Stimulated activated CD4-positive, alpha-beta T cell treated with anti-CD3 and anti-CD28 coated beads, Interleukin-4, amount 100 ng/mL, for 48 hours (primary cell): ENCODE measurements around the gene SPDL1.
A peak's percentile ranks its signal among the peaks of the same experiment; 100 is the strongest.

Source experiments
- DNase-seq, 2 donors: peaks; one replicate each; pipeline ENCODE4 v3.0.0-alpha.2; 2020; ENCODE audit warnings: low read depth in 2 of 2

Gene SPDL1

DNA sequence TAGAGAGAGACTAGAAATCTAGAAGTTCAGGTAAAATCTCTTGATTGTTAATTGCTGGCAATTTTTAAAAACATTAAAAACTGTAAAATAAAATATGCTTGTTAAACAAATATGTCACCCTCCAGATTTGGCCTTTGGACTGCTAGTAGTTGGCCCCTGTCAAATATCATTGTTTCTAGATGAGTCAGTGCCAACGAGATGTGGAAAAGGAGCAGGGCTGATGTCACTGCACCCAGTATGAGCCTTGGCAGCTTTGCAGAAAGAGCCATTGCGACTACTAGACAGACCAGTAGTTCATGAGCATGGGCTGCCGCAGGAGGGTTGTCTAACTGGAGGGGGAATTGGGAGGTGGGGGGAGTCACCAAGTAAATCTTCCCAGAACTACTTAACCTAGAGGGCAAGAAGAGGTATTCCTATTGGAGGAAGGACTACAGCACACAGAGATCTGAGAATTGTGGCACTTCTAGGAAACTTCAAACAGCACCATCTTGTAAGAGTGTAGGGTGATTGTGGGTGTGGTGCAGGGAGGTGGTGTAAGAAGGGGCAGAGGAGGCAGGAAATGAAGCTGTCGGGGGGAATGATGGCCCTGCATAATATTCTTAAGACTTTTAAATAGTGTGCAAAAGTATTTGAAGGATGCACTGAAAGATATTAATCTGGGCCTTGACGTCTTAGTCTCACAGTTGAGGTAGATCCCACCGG, 46.4 kb downstream of the SPDL1 start:
- DNase-seq: no peak

DNA sequence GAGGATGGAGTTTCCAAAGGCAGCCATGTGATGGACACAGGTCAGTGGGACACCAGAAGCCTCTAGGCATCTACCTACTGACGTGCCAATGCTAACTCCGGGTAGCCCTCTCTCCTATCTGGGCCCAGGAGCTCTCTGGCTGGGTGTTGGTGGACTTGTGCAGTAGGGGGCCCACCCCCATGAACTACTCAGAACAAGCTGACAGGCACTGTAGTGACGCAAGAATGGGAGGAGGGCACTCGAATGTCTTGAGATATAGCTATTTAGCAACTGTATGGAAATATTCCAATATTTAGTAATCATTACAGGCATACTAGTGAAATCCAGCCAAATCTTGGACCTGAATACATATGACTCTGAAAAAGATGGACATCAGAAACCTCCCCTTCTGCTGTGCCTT, 47.8 kb downstream of the SPDL1 start:
- DNase-seq: no peak

DNA sequence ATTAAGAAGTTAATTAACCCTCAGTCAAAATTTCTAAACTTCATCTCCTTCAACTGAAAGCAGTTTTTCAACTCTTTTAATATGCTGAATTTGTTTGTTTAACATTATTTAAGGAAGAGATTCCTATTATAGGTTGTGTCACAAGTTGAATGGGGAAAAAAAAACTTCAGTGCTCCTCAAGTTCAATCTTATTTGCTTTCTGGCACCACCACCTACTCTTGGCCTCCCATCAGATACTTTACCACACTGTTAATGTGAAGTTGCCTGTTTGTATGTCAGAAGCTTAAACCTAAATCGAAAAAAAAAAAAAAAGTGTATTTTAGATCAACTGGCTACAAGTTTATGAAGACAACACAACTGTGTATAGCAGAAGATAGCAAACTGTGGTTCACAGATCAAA, 49.4 kb downstream of the SPDL1 start:
- DNase-seq: no peak

DNA sequence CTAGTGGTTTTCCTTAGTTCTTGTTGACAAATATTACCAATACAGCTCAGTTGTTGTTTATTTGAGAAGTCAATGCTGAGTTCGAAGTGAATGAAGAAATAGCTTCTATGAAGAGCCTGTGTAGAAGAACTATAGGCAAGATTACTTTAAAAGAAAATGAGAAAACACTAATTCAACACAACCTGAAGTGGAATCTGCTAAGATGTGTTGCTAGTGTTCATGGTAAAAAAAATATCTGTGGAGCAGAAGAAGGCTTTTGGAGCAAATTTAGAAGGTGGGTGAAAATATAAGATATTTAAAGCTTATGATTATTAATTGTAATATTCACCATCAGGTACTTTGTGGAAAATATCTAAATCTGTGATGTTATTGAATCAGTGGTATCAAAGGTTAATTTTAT, 51.0 kb downstream of the SPDL1 start:
- no peak for DNase-seq

DNA sequence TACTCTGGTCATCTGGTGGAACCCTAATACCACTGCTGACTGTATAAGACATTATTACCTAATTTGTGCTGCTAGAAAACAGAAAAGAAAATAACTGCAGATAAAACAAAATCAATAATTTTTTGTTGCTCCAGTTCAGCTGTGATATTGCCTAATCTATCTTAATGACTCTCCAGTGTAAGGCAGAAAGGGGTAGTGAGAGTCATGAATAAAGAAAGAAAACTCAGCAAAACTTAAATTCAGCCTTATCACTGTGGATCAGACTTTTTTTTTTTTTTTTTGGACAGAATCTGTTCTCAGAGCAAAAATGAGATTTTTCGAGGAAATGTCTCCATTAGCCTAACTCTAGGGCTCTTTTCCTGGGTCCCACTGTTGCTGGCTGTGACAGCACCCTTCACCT, 52.4 kb downstream of the SPDL1 start:
- no peak for DNase-seq

DNA sequence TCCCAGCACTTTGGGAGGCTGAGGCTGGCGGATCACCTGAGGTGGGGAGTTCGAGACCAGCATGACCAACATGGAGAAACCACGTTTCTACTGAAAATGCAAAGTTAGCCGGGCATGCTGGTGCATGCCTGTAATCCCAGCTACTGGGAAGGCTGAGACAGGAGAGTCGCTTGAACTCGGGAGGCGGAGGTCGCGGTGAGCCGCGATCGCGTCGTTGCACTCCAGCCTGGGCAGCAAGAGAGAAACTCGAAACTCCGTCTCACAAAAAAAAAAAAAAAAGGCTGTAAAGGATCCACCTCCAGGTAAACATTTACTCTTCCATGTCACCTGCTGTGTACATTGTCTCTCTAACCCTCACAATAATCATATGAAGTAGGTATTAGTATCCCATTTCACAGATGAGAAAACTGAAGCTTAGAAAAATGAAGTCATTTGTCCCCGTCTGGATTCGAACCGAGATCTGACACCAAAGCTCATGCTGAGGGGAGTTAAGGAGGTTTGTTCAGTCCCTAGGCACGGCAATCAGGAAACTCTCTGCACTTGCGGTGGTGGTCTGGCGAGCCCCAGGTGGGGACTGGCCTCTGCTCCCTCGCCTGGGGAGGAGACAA, 53.0 kb downstream of the SPDL1 start:
- DNase-seq: no peak

DNA sequence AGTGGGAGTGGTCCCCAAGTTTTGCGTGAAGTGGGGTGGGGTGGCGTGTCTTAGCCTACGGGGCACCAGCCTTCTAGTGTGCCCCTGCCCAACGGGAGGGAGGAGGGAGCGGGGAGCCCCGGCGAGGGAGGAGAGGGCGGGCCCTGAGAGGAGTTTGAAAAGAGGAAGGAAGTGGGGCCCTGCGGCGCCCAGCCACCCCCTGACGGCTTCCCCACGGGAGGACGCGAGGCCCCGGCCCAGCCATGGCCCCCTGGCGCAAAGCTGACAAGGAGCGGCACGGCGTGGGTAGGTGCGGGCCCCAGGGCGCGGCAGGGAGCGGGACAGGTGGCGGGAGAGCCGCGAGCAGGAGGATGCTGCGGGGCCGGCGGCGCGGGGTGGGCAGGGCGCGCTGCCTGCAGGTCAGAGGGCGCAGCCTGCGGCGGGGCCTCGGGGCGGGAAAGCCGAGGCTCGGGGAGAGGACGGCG, 53.5 kb downstream of the SPDL1 start, which contains the start of gene DOCK2:
Gene DOCK2, plus strand, starts transcription at position 191 of the 464 bp plus-strand sequence. Its CDS starts 52 bp downstream, at position 243.
- DNase-seq: peak; percentile 58 to 65

DNA sequence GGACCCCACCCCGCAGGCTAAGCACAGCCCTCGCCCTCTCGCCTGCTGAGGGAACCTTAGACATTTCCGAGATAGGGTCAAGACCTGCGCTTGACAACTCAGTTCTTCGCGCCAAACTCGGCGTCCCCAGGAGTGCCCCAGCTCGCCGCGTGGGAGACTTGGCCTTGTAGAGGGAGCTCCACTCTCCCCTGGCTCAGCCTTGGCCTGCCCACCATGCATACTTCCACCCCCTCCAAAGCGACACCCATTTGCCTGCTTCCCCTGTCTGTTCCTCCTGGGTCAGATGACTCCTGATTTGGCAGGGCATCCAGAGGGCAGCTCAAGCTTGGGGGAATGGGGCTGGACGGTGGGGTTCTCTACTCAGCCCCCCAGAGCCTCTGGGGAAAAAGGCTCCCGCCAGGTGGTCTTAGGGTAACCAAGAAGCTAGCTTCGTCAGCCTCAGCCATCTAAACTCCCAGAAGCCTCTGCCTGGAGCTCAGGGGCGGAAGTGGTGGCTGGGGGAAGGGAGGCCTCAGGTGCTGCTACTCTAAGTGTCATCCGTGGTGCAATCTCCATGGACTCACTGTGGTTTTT, 54.1 kb downstream of the SPDL1 start:
- DNase-seq: peak; percentile 58 to 72

DNA sequence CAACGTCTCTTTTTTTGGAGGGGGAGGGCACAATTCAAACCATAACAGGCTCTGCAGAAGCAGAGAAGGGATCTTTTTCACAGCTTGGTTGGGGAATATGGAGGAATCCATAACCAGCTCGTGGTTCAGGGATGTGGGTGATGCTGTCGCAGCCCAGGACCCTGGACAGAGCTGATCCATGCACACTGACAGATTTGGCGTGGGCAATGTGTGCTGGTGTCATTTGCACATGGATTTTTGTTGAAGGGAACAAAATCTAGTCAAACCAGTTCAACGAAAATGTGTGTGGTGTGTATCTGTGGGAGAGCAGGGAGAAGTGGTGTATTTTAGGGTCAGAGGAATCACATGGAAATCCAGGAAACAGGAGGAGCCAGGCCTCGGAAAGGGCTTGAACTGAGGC, 57.7 kb downstream of the SPDL1 start:
- DNase-seq: no peak

DNA sequence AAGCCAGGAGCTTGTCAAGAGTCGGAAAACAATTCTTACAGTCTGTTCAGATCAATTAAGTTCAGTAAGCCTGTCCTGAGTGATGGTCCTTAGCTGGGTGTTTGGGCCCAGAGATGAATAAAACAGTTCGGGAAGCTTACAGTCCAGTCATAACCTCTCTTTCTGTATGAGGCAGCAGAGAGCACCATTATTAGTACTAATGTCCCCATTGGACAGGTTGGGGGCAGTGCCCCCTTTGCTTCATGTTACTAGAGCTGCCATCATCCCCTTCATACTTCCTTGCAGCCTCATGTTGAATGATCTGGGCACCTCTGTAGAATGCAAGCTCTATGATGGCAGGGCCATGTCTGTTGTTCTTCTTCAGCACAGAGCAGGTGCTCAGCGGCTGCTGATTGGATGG, 63.3 kb downstream of the SPDL1 start:
- DNase-seq: no peak

DNA sequence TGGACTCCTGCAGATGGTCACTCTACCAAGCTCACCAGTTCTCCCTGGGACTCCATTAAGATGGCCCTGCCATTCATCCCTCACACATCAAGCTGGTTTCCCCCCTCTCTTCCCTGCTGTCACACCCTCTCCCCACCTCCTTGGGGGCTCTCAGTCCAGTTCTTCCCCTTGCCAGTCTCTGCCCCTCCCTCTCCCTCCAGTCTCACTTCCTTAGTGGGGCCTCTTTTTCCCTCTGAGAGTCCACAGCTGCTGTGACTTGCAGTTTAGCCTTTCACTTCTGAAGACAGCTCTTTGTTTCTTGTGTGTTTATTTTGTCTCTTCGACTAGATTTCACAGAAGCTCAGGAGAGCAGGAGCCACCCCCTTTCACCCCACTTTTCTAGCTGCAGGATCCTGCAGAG, 64.0 kb downstream of the SPDL1 start:
- no peak for DNase-seq

DNA sequence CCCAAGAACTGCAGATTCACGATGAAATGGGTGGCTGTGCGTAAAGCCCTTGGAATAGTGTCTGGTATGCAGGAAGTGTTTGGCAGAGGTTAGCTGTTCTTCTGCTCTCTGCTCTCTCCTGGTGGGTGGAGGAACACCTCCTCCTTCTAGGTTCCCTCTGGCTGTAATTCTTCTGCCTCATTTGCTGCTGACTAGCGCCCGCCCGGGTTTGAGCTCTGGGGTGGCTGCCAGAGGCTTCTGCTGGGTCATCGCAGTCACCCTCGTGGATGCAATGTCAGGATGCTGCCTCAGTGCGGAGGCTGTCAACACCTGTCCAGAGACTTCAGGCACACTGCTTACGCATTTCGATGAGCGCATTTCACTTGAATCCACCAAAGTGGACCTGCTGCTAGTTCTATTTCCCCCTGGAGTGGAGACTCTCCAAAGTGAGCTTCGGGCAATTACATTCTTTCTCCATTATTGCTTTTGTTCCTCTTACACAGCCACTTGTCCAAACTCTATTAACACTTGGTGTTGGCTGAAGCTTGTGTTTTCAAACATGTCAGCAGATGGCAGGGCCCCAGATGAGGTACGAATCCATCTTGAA, 65.2 kb downstream of the SPDL1 start:
- DNase-seq: no peak

DNA sequence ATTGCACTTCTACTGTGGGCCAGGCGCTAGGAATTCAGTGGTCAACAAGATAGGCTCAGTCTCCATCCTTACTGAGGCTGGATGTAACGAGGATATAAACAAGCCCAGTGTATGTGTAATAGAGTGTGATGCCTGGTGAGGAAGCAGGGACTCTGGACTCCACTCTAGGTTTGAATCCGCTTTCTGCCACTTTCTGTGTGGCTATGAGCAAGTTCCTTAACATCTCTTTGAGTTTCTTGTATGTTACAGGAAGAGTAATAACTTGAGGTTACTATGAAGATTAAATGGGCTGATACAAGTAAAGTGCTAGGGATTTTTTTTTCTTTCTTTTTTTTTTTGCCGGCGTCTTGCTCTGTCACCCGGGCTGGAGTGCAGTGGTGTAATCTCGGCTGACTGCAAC, 65.9 kb downstream of the SPDL1 start:
- DNase-seq: peak in 1 of 2 donors; percentile 32

DNA sequence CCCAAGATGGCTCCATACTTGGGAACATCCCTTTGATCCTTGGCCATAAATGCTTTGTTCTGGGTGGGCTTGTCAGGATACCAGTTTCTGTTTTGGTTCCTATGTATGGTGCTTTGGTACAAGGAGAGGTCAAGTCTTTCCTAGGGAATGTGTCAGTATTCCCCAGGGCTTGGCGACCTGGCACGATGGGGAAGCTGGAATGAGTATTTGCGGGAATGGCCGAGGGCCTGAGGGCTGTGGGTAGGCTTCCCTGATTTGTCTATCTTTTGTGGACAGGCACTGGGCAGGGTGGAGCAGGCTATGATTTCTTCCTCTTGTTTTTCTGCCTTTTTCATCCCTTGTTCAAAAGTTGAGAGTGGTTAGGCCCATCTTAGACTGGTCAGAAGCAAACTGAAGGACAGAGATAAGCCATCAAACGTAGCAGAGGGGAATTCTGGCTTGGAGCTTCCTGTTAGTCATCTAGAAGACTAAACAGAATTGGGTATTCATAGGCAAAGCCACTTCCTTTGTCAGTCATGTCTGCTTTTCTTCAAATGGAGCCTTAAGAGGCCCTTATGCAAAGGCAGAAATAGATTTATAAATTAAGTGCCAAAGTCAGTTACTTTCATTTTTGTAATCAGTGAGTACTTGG, 67.2 kb downstream of the SPDL1 start:
- DNase-seq: no peak

DNA sequence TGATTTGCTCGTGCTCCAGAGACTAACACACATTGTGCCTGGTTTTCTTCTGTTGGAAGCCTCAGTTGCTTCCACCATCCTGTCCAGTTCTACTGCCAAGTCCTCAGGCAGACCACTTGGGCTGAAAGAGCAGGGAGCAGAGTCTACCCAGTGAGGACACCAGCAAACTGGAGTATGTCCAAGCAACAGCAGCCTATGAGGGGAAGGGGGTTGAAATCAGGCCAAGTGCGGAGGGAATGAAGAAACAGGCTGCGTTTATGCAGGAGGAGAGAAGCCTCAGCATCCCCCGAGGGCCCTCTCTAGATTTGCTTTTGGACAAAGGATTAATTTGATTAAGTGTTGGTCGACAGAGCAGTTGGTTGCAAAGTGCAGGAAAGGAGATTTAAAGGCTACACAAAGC, 68.0 kb downstream of the SPDL1 start:
- no peak for DNase-seq

DNA sequence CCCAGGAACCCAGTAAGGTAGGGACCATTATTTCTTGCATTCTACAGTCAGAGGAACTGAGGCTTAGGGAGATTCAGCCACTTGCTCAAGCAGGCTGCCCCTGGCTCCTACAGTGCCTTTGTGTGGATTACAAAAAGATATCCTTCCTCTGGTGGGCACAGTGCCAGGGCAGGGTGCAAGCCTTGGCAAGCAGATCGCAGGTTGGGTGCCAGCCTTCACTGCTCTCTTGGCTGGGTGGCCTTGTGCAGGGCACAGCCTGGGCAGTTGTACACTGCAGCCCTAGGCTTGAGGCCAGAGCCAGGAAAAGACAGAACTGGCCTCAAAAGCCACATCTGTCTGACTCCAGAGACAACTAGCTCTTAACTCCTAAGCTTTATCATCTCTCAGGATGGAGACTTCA, 68.5 kb downstream of the SPDL1 start:
- no peak for DNase-seq

DNA sequence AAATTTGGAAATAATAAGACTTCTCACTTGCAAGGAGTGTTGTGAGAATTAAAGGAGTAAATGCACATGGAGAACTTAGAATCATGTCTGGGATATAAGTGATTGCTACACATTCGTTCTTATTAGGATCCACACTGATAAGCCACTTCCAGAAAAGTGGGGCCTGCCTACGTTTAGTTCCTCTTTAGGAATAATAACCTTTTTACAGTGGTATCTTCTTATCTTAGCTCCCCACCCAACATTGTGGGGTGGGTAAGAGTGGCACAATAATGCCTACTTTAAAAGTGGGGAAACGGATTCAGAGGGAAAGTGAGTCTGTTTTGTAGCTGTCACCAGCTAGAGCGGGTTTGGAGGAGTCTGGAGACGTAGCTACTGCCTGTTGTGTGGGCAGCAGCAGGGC, 69.5 kb downstream of the SPDL1 start:
- DNase-seq: no peak
